PC-9 (cell line): Measurements from ENCODE around the gene ITGA3. TPM values are rescaled to one million over a fixed set of nuclear protein-coding genes. Genes with fewer than 3 reads are reported as not detected.

Experiments used
- BruUV-seq: library from RNA; stranded (reverse); fragments of 400-500 nt; replicated peaks from 2 replicates; lab custom pipeline; 2021; lab: Mats Ljungman, UMichigan
- CTCF ChIA-PET: fragments of 300-600 bp; sonication (Branson Sonifier 250); formaldehyde crosslinking; loops from one replicate; lab custom pipeline; 2022; ENCODE audit warnings: antibody characterized with exemption; lab: Charles Lee
- POLR2A ChIA-PET: fragments of 300-600 bp; sonication (Branson Sonifier 250); formaldehyde crosslinking; loops from one replicate; lab custom pipeline; 2022; ENCODE audit warnings: antibody characterized with exemption; ENCODE audit not compliant: unreplicated experiment; lab: Charles Lee
- DNase-seq, 2 experiments: peaks; one replicate each; pipeline versions ENCODE4 v3.0.0 to v3.0.0-alpha.2; 2015 to 2022; ENCODE audit warnings: mixed read lengths in 1 of 2
- H2AFZ ChIP-seq: fragments of 200-600 bp; sonication (generic); 2 replicates; pipeline ENCODE4 v1.8.1; 2017; ENCODE audit warnings: antibody characterized with exemption
- H3F3A ChIP-seq: fragments of 200-600 bp; sonication (generic); 2 replicates; pipeline ENCODE4 v1.8.1; 2017; ENCODE audit warnings: antibody characterized with exemption, mild to moderate bottlenecking, low read depth; ENCODE audit not compliant: insufficient read depth
- H3K27ac ChIP-seq: fragments of 200-600 bp; sonication (generic); 2 replicates; pipeline ENCODE4 v1.6.1; 2016; ENCODE audit warnings: mixed run types
- H3K27me3 ChIP-seq: fragments of 200-600 bp; sonication (generic); 2 replicates; pipeline ENCODE4 v1.6.1; 2016; ENCODE audit warnings: low read depth, mixed run types; ENCODE audit not compliant: insufficient read depth
- H3K36me3 ChIP-seq: fragments of 200-600 bp; sonication (generic); 2 replicates; pipeline ENCODE4 v1.6.1; 2016; ENCODE audit warnings: low read depth, mixed run types
- H3K4me1 ChIP-seq: fragments of 200-600 bp; sonication (generic); replicated peaks from 2 replicates; pipeline ENCODE4 v1.6.1; 2016; ENCODE audit warnings: mixed run types; ENCODE audit not compliant: insufficient read depth
- H3K4me2 ChIP-seq: fragments of 200-600 bp; sonication (generic); 2 replicates; pipeline ENCODE4 v1.6.1; 2017; ENCODE audit warnings: mixed run types
- H3K4me3 ChIP-seq: fragments of 200-600 bp; sonication (generic); 2 replicates; pipeline ENCODE4 v1.6.1; 2016; ENCODE audit warnings: mixed run types
- H3K79me2 ChIP-seq: fragments of 200-600 bp; sonication (generic); 2 replicates; pipeline ENCODE4 v1.6.1; 2017; ENCODE audit warnings: low read depth, mixed run types
- H3K9me2 ChIP-seq: fragments of 200-600 bp; sonication (generic); 2 replicates; pipeline ENCODE4 v1.8.1; 2017; ENCODE audit warnings: mild to moderate bottlenecking; ENCODE audit not compliant: insufficient read depth
- H3K9me3 ChIP-seq: fragments of 200-600 bp; sonication (generic); 2 replicates; pipeline ENCODE4 v1.8.1; 2016; ENCODE audit warnings: low read depth; ENCODE audit not compliant: insufficient read depth
- H4K20me1 ChIP-seq: fragments of 200-600 bp; sonication (generic); 2 replicates; pipeline ENCODE4 v1.8.1; 2017; ENCODE audit not compliant: insufficient read depth
- CTCF ChIP-seq: fragments of 200-600 bp; sonication (generic); conservative IDR thresholded peaks from 2 replicates; pipeline ENCODE4 v1.6.1; 2017; ENCODE audit warnings: mixed run types, antibody characterized with exemption, mild to moderate bottlenecking, moderate library complexity
- EZH2 ChIP-seq: fragments of 200-600 bp; sonication (generic); IDR thresholded peaks from 2 replicates; pipeline ENCODE4 v1.8.0; 2017; ENCODE audit warnings: antibody characterized with exemption, low read depth
- intact Hi-C: fragments of 100-400 bp; cut with micrococcal nuclease; formaldehyde crosslinking; loops from one replicate; pipeline ENCODE4 v1.10.0; 2022; ENCODE audit not compliant: unreplicated experiment
- total RNA-seq: library from RNA; stranded (reverse); gene quantifications from 2 replicates; pipeline ENCODE4 v1.2.3, GENCODE V29; 2021

Gene ITGA3
- total RNA-seq, 1 experiment from 2014 or later: 291 TPM

- Histone ChIP-seq H3K9me2 (no peaks in the 10 kb centered on the region), H3K9me3 (no peaks in the 10 kb centered on the region), H3K27ac (peak overlapping the region; percentile 23; the same call in 1 of the 2 replicates), H2AFZ (no peak overlapping the region), H3F3A (peaks cover 100% of the 10 kb centered on the region), H4K20me1 (peaks cover 91% of the 10 kb centered on the region), H3K4me3 (no peak overlapping the region), H3K36me3 (peaks cover 90% of the 10 kb centered on the region), H3K27me3 (no peaks in the 10 kb centered on the region), H3K79me2 (peaks cover 41% of the 10 kb centered on the region), H3K4me1 (no peaks in the 10 kb centered on the region), H3K4me2 (no peak overlapping the region)
- BruUV-seq: no TSS peak
- intact Hi-C loops: loop anchor here (10.0 kb wide), 1 partner anchor 505 kb away; the partner anchor contains the start of gene NXPH3
- DNase-seq: no peak
- ChIA-PET CTCF (no interaction called here), POLR2A (no interaction called here)
- TF ChIP-seq EZH2 (no peak), CTCF (no peak)
Observed at GRCh38 chr17:50080096-50080480, 24.2 kb downstream of the ITGA3 start.

- intact Hi-C loops: loop anchor here (10.0 kb wide), 1 partner anchor 506 kb away; the partner anchor contains the start of gene NXPH3
- no peaks in the 10 kb centered on the region for H3K9me2 ChIP-seq
- BruUV-seq: no TSS peak
- H3K4me1 ChIP-seq: no peaks in the 10 kb centered on the region
- TF ChIP-seq EZH2 (no peak), CTCF (no peak)
- H2AFZ ChIP-seq: no peak overlapping the region
- H3K4me3 ChIP-seq: no peak overlapping the region
- H3K36me3 ChIP-seq: peaks cover 85% of the 10 kb centered on the region
- H3K79me2 ChIP-seq: peaks cover 34% of the 10 kb centered on the region; the same call in 1 of the 2 replicates
- no peak overlapping the region for H3K4me2 ChIP-seq
- ChIA-PET CTCF (no interaction called here), POLR2A (no interaction called here)
- peak overlapping the region; percentile 23; the same call in 1 of the 2 replicates for H3K27ac ChIP-seq
- H3K9me3 ChIP-seq: no peaks in the 10 kb centered on the region
- H3K27me3 ChIP-seq: no peaks in the 10 kb centered on the region
- DNase-seq: no peak
- peaks cover 87% of the 10 kb centered on the region for H4K20me1 ChIP-seq
- peaks cover 96% of the 10 kb centered on the region for H3F3A ChIP-seq
Observed at GRCh38 chr17:50080827-50081226, 24.9 kb downstream of the ITGA3 start.

- TF ChIP-seq CTCF (no peak), EZH2 (no peak)
- no peaks in the 10 kb centered on the region for H3K4me1 ChIP-seq
- no peak overlapping the region for H3K4me2 ChIP-seq
- H3K4me3 ChIP-seq: no peak overlapping the region
- no peaks in the 10 kb centered on the region for H3K9me2 ChIP-seq
- intact Hi-C loops: loop anchor here (10.0 kb wide), 1 partner anchor 507 kb away; the partner anchor contains the start of gene NXPH3
- H3K9me3 ChIP-seq: no peaks in the 10 kb centered on the region
- peaks cover 84% of the 10 kb centered on the region for H4K20me1 ChIP-seq
- H3K79me2 ChIP-seq: peaks cover 28% of the 10 kb centered on the region; the same call in 1 of the 2 replicates
- no peak for DNase-seq
- H3K27ac ChIP-seq: peak overlapping the region; percentile 23
- BruUV-seq: no TSS peak
- H3K36me3 ChIP-seq: peaks cover 77% of the 10 kb centered on the region
- CTCF ChIA-PET: no interaction called here
- peaks cover 93% of the 10 kb centered on the region for H3F3A ChIP-seq
- H2AFZ ChIP-seq: no peak overlapping the region
- POLR2A ChIA-PET: interaction anchor here (0.7 kb wide), 1 partner anchor 17 kb away, joined by 10 read pairs; no protein-coding TSS in a partner anchor
- no peaks in the 10 kb centered on the region for H3K27me3 ChIP-seq
Observed at GRCh38 chr17:50081757-50082156, 25.8 kb downstream of the ITGA3 start.
